Loucy (cell line): ENCODE data around the gene PAQR7.

Experiments
- CTCF ChIP-seq: fragments of 200-600 bp; sonication (generic); conservative IDR thresholded peaks from 2 replicates; pipeline ENCODE4 v1.5.1; 2014; ENCODE audit warnings: mild to moderate bottlenecking, antibody characterized with exemption, low read length
- EZH2phosphoT487 ChIP-seq: fragments of 200-600 bp; IDR thresholded peaks from 2 replicates; pipeline ENCODE4 v1.6.1; 2018; ENCODE audit warnings: antibody characterized with exemption, mild to moderate bottlenecking, moderate library complexity, borderline replicate concordance

GRCh38 chr1:25816112-25816718 is 59.3 kb downstream of the PAQR7 start:
- TF ChIP-seq CTCF (no peak), EZH2phosphoT487 (no peak)
